Activated naive CD8-positive, alpha-beta T cell treated with anti-CD3 and anti-CD28 coated beads for 36 hours (primary cell): ENCODE results near the gene CTDNEP1. TPM values are rescaled to one million over a fixed set of nuclear protein-coding genes. Genes with fewer than 3 reads are reported as not detected.
"Not testable (repeated sequence)": the region's sequence is repeated elsewhere in the genome, so short reads cannot be mapped to it uniquely, and the experiment has no call there.

Experiments used
- DNase-seq: peaks from one replicate; pipeline ENCODE4 v3.0.0; 2021
- H3K27ac Mint-ChIP-seq: one replicate; pipeline ENCODE4 v1.8.0; 2022; ENCODE audit warnings: mild to moderate bottlenecking, moderate library complexity, mixed read lengths
- H3K27me3 Mint-ChIP-seq: one replicate; pipeline ENCODE4 v1.8.0; 2022; ENCODE audit warnings: mild to moderate bottlenecking, mixed read lengths
- H3K36me3 Mint-ChIP-seq: one replicate; pipeline ENCODE4 v1.8.0; 2021; ENCODE audit warnings: mild to moderate bottlenecking, mixed read lengths
- H3K4me1 Mint-ChIP-seq: one replicate; pipeline ENCODE4 v1.8.0; 2021; ENCODE audit warnings: mixed read lengths
- H3K4me3 Mint-ChIP-seq: one replicate; pipeline ENCODE4 v1.8.0; 2022; ENCODE audit warnings: mild to moderate bottlenecking, moderate library complexity, mixed read lengths
- H3K9me3 Mint-ChIP-seq: one replicate; pipeline ENCODE4 v1.8.0; 2022; ENCODE audit warnings: mixed read lengths
- total RNA-seq, 2 experiments: library from RNA; stranded (reverse); gene quantifications; one replicate each; pipeline ENCODE4 v1.2.3, GENCODE V29; 2021

The CTDNEP1 gene
- total RNA-seq, 2 experiments from 2014 or later, result 180 to 191 TPM

DNA sequence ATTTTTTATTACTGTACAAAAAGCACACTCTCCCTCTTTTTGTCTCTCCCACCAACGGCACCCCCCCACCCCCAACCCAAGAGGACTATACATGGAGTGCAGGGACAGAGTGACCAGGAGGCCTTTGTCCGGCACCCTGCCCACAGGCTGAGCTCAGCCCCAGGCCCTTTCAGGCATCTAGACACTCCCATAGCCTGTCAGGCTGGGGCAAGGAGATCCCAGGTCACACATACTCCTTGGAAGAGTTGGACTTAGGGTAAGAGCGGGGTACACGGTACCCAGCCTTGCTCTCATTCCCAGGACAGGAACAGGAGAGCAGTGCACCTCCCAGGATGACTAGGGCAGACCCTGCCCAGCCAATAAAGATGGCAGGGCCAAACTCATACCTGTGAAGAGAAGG lies 8.6 kb upstream of the CTDNEP1 start:
- Mint-ChIP-seq H3K36me3 (peaks cover 16% of the 10 kb centered on the region), H3K9me3 (no peaks in the 10 kb centered on the region), H3K4me1 (peaks cover 41% of the 10 kb centered on the region), H3K27ac (peak overlapping the region; percentile 71), H3K27me3 (peaks cover 18% of the 10 kb centered on the region), H3K4me3 (no peak overlapping the region)
- no peak for DNase-seq

DNA sequence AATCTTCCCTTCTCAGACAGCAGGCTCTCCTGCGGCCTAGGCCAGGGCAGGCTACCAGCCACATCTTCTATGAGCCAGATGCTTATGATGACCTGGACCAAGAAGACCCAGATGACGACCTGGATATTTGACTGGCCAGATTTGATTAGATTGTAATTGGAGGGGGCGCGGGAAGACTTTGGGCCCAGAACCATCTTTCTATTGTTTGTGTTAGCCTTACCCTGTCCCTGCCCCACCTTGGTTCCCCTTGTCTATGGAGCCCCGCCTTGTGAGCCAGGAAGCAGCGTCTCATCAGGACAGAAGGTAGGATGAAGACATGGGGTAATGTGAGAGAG lies 8.0 kb upstream of the CTDNEP1 start:
- Mint-ChIP-seq H3K36me3 (peaks cover 22% of the 10 kb centered on the region), H3K4me1 (peaks cover 41% of the 10 kb centered on the region), H3K9me3 (no peaks in the 10 kb centered on the region), H3K4me3 (no peak overlapping the region), H3K27me3 (peaks cover 18% of the 10 kb centered on the region), H3K27ac (peak overlapping the region; percentile 68)
- DNase-seq, result no peak

DNA sequence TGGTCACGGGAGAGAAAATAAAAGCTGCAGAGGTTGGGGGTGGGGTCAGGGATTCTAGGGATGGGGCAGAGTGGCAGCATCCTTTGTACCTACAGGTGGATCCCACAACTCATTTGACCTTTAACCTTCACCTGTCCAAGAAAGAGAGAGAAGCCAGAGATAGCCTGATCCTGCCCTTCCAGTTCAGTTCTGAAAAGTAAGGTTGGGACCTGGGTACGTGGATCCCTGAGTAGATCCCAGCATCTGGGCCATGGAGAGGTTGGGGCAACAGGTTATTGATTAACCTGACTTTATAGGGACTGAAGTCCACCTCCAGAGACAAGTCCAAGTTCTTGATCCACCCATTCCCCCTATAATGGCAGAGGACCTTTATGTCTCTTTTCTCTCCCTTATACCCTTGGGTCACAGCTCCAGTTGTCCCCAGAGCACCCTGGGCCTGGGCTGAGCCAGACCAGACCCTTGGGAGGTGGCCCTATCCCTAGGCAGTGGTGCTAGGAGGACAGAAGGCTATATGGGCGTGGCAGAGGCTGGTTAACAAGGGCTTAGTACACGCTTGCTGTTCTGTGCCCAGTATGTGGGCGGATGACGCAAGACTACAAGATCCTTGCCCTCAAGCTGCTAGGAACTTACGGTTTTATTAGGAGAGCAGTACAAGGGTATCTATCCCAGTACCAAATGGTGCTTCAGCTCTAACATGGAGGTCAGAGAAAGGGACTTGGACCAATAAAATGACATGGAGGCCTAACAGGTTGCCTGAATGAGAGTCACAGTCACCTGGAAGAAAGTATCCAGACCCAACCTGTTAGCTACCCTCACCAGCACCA lies 7.4 kb upstream of the CTDNEP1 start:
- H3K27me3 Mint-ChIP-seq, result peaks cover 14% of the 10 kb centered on the region
- peaks cover 42% of the 10 kb centered on the region for H3K4me1 Mint-ChIP-seq
- no peak overlapping the region for H3K4me3 Mint-ChIP-seq
- no peaks in the 10 kb centered on the region for H3K9me3 Mint-ChIP-seq
- no peak for DNase-seq
- peaks cover 26% of the 10 kb centered on the region for H3K36me3 Mint-ChIP-seq
- H3K27ac Mint-ChIP-seq, result peak overlapping the region; percentile 68

DNA sequence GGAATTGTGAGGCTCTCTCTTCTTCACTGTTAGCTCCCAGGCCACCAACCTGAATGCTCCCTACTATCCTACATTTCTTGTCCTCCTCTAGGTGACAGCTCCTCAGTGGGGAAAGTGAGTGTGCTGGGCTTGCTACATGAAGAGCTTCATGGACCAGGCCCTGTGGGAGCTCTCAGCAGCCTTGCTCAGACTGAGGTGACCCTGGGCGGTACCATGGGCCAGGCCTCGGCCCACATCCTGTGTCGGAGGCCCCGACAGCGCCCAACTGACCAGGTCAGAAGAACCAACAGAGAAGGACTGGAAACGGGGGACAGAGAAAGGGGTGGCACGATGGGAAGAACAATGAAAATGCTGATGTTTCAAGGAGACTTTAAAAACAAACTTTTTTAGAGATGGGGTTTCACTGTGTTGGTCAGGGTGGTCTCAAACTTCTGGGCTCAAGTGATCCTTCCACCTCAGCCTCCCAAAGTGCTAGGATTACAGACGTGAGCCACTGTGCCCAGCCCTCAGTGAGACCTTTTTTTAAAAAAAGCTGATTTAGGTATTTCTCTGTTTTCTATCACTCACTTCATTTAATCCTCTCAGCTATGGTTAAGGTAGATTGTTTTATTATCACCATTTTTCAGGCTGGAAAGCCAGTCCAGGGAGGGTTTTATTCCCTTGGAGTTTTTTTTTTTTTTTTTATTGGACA lies 5.4 kb upstream of the CTDNEP1 start:
- Mint-ChIP-seq H3K36me3 (peaks cover 31% of the 10 kb centered on the region), H3K27ac (peak overlapping the region; percentile 63), H3K4me3 (no peak overlapping the region), H3K27me3 (no peaks in the 10 kb centered on the region), H3K9me3 (no peaks in the 10 kb centered on the region), H3K4me1 (peaks cover 34% of the 10 kb centered on the region)
- DNase-seq, result no peak

DNA sequence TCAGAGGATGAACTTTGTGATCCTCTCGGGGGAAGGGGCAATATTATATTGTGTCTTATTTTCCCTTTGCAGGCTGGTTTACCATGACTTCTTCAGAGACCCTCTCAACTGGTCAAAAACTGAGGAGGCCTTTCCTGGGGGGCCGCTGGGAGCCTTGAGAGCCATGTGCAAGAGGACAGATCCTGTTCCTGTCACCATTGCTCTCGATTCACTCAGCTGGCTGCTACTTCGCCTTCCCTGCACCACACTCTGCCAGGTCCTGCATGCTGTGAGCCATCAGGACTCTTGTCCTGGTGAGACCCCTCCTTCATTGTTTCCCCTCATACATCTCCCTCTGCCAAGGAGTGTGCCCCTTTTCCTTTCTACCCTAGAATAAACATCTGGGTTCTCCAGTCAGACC lies 3.0 kb upstream of the CTDNEP1 start:
- H3K9me3 Mint-ChIP-seq, result no peaks in the 10 kb centered on the region
- peaks cover 29% of the 10 kb centered on the region for H3K4me1 Mint-ChIP-seq
- no peaks in the 10 kb centered on the region for H3K27me3 Mint-ChIP-seq
- H3K27ac Mint-ChIP-seq, result no peak overlapping the region
- peak overlapping the region; percentile 8 for H3K4me3 Mint-ChIP-seq
- no peak for DNase-seq
- peaks cover 36% of the 10 kb centered on the region for H3K36me3 Mint-ChIP-seq

DNA sequence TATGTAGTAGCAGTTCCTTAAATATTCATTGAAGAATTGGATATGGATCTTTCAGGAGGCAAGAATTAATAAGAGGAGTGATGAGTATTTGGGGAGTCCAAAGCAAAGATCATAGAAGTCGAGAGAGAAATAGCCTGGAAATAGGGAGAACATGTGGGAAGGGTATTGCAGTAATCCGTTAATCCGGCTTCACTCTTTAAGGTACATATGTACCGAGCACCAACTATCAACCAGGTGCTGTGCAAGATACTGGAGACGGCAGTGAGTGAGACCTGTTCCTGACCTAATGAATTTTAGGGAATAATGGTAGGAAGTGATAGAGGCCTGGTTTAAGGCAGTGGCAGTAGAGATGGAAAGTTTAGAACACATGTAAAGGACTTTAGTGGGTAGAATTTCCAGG lies 1.5 kb upstream of the CTDNEP1 start:
- Mint-ChIP-seq H3K27ac (peak overlapping the region; percentile 100), H3K4me1 (peaks cover 29% of the 10 kb centered on the region), H3K9me3 (no peaks in the 10 kb centered on the region), H3K4me3 (peak overlapping the region; percentile 93), H3K27me3 (no peaks in the 10 kb centered on the region), H3K36me3 (peaks cover 39% of the 10 kb centered on the region)
- DNase-seq, result no peak

DNA sequence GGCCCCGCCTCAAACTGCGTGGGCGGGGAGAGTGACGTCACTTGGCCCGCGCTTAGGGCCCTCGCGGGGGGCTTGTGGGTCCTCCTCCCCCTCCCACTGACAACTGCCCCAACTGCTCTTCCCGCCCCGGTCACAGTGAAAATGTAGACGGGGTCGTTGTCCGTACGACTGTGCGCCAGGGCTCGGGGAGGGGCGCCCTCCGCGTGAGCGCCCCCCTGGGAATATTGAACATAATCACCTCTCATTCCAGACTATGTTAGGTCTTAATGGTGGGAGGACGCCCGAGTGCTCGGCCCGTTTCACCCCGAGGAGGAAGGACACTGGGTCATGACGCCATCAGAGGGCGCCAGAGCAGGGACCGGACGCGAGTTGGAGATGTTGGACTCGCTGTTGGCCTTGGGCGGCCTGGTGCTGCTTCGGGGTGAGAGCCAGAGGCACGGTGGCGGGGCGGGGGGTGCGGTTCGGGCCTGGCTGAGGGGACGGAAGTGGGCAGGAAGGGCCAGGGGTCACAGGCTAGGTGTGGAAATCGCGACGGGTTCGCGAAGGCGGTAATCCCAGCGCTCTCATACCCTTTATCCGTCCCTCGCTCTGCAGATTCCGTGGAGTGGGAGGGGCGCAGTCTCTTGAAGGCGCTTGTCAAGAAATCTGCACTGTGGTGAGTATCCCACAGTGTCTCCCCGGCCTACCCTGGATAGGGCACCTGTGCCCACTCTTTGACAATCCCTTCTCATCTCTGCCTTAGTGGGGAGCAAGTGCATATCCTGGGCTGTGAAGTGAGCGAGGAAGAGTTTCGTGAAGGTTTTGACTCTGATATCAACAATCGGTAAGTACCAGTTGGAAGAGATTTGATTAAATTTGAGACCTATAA lies 876 bp upstream of the CTDNEP1 start, which contains the start of gene ELP5:
ELP5 (plus strand) TSS at position 40 of the 868 bp plus-strand sequence; CDS start at position 376, 336 bp downstream.
- Mint-ChIP-seq H3K9me3 (no peaks in the 10 kb centered on the region), H3K36me3 (peaks cover 39% of the 10 kb centered on the region), H3K27ac (peak within 1 kb of the TSS; percentile 100), H3K4me1 (peaks cover 29% of the 10 kb centered on the region), H3K4me3 (peak within 1 kb of the TSS; percentile 97), H3K27me3 (no peaks in the 10 kb centered on the region)
- DNase-seq, result peak; percentile 91

DNA sequence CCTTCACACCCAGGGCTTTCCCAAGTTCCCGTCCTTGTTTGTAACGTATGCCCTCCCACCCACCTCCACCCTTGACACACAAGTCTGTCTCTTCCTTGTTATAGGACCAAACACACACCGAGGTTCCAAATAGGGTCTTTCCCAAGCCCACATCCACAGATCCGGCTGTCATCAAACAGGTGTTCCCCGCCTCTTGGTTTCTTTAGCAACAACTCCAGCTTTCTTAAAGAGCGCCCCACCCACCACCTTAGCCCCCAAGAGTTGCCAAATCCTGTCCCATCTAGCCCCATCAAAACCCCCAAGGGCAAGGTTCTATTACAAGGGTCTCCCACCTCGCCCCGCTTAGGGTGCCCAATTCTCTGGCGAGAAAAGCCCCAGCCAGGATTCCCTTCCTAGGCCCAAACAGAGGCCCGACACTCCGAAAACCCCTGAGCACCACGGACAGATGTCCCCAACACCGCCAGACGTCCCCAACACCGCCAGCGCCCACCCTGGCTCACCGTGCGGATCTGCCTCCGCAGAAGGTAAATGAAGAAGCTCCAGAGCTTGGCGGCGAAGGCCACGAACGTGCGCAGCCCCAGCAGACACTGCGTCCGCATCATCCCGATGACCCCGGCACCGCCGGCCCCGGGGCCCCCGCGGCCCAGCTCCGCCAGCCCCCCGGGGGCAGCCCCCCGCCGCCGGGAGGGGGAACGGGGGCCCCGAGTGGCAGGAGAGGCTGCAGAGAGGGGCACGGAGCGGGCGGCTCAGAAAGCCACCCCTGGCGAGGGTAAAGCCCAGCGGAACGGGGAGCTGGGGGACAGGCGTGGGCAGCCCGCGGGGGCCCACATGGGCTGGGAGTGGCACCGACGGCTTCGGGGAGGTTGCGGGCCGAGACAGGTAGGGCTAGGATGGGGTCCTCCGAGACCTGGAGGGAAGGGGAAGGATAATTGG lies 573 bp downstream of the CTDNEP1 start:
- Mint-ChIP-seq H3K4me3 (peak overlapping the region; percentile 97), H3K9me3 (no peaks in the 10 kb centered on the region), H3K36me3 (peaks cover 36% of the 10 kb centered on the region), H3K27me3 (no peaks in the 10 kb centered on the region), H3K4me1 (peaks cover 36% of the 10 kb centered on the region), H3K27ac (peak overlapping the region; percentile 100)
- DNase-seq, result no peak

DNA sequence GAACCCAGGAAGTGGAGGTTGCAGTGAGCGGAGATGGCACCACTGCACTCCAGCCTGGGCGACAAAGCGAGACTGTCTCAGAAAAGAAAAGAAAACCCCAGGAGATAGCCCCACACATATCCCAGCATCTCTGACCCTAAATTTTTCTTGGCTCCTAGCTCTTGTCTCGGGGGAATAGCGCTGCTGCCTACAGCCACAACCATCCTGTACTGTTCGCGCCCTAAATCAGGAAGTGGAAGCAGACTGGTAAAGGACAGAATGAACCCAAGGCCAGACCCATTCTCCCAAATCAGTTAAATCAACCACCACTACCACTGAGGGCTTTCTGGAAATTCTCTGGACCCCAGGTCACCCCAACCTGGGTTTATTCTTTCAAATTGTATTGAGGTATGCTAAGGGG lies 1.7 kb downstream of the CTDNEP1 start:
- Mint-ChIP-seq H3K27ac (peak overlapping the region; percentile 94), H3K4me1 (peaks cover 36% of the 10 kb centered on the region)

DNA sequence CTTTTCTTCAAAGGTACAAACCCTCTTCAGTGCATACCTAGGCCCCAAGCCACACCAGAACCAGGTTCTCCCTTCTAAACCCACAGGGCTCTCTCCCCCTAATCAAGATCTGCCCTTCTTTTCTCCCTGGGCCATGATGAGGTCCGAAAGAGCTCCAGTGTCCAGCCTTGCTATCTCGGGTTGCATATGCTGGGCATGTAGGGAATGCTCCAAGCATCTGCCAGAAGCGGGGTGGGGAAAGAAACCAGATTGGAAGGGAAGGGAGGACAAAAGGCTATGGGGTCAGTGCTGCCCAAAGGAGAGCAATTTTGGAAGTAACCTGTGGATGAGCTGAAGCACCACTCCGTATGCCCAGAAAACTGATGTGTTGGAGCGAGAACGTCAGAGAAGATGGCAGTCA lies 2.3 kb downstream of the CTDNEP1 start:
- H3K27ac Mint-ChIP-seq, result peak overlapping the region; percentile 35
- H3K4me1 Mint-ChIP-seq, result peaks cover 36% of the 10 kb centered on the region
- peak overlapping the region; percentile 97 for H3K4me3 Mint-ChIP-seq
- no peak for DNase-seq
- H3K27me3 Mint-ChIP-seq, result no peaks in the 10 kb centered on the region
- no peaks in the 10 kb centered on the region for H3K9me3 Mint-ChIP-seq
- H3K36me3 Mint-ChIP-seq, result peaks cover 36% of the 10 kb centered on the region

More for the DNA sequence above, 1.7 kb downstream of the CTDNEP1 start:
- Mint-ChIP-seq H3K4me3 (peak overlapping the region; percentile 97), H3K27me3 (no peaks in the 10 kb centered on the region), H3K36me3 (peaks cover 35% of the 10 kb centered on the region), H3K9me3 (no peaks in the 10 kb centered on the region)
- DNase-seq, result no peak

DNA sequence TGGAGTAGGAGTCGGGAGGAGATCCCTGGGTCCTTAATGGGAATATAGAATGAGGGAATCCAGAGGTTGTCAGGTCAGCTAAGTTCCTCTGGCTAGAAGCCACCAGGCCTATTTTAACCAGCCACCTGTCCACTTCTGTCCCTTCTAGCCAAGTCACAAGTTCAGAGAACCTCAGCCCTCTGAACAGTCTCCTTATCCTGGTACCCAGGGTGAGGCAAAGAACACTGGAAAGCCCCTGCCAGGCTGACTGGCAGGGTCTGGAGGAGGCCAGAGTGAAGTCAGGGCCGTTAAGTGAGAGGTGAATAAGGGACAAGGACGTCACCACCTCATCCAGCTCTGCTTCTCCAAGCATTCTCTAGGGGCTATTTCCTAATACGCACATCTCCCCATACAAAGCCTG lies 2.7 kb downstream of the CTDNEP1 start:
- DNase-seq, result no peak
- peak overlapping the region; percentile 97 for H3K4me3 Mint-ChIP-seq
- peaks cover 32% of the 10 kb centered on the region for H3K4me1 Mint-ChIP-seq
- H3K27me3 Mint-ChIP-seq, result no peaks in the 10 kb centered on the region
- H3K27ac Mint-ChIP-seq, result no peak overlapping the region
- no peaks in the 10 kb centered on the region for H3K9me3 Mint-ChIP-seq
- peaks cover 32% of the 10 kb centered on the region for H3K36me3 Mint-ChIP-seq

DNA sequence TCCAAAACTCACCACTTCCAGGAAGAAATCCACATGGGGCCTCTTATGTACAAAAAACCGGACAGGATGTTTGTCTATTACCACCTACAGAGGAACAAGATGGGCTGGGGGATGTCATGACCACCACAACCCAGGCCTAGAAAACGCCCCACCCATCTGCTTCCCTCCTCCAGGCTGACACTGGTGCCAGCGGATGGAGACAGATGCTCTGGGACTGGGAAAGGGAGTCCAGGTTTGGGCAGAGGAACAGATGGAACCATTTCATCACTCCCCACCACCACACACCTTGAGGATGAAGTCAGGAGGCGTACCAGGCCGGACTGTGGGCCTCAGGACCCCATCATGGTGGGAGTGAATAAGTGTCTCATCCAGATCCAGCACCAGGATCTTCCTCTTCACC lies 4.8 kb downstream of the CTDNEP1 start:
- H3K36me3 Mint-ChIP-seq, result peaks cover 36% of the 10 kb centered on the region
- peaks cover 35% of the 10 kb centered on the region for H3K4me1 Mint-ChIP-seq
- DNase-seq, result no peak
- peaks cover 3% of the 10 kb centered on the region for H3K27me3 Mint-ChIP-seq
- peak overlapping the region; percentile 69 for H3K27ac Mint-ChIP-seq
- no peak overlapping the region for H3K4me3 Mint-ChIP-seq
- H3K9me3 Mint-ChIP-seq, result no peaks in the 10 kb centered on the region

DNA sequence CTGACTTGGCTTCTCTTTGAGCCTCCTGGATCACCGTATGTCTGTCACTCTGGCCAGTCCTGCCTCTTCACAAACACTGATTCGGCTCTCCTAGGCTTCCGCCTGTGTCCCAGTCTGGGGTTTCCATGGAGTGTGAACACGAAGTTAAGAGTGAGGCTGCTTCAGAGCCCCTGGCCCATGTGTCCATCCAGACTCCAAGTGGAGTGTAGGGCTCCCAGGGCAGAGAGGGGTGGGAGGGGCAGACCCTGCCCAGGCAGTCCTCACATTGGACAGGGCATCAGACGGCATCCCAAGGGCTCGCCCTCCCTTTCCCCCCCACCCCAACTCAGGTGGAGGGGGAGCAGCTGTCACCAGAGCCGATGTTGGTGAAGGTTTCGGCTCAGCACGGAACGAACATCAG lies 7.7 kb downstream of the CTDNEP1 start:
- DNase-seq, H3K4me3 Mint-ChIP-seq, H3K9me3 Mint-ChIP-seq, H3K27me3 Mint-ChIP-seq, H3K27ac Mint-ChIP-seq: not testable (repeated sequence)
- Mint-ChIP-seq H3K36me3 (peaks cover 27% of the 10 kb centered on the region), H3K4me1 (peaks cover 43% of the 10 kb centered on the region)

DNA sequence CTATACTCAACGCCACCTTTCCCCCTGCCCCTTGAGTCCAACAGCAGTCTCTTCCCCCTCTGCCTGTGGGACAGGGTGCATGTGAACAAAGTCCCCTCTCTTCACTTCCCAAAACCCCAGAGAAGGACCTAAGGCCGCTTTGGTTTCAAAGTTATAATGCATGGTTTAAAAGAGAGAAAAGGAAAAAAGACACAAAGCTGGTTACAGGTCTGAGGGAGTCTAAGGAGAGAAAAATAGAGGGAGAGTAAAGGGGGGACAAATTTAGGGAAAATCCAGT lies 8.1 kb downstream of the CTDNEP1 start:
- Mint-ChIP-seq H3K9me3 (no peaks in the 10 kb centered on the region), H3K27ac (peak overlapping the region; percentile 82), H3K27me3 (peaks cover 3% of the 10 kb centered on the region), H3K36me3 (peaks cover 26% of the 10 kb centered on the region), H3K4me3 (peak overlapping the region; percentile 68), H3K4me1 (peaks cover 39% of the 10 kb centered on the region)
- no peak for DNase-seq
